Adrenal gland (tissue), 12 donors: ENCODE data around the gene CDK10. TPM values are rescaled to one million over a fixed set of nuclear protein-coding genes. Genes with fewer than 3 reads are reported as not detected.

Experiments used
- DNase-seq, 7 donors: peaks; one replicate each; pipeline ENCODE4 v3.0.0-alpha.2; 2019 to 2020
- H3K27ac ChIP-seq, 5 donors: fragments of 200-600 bp; sonication (generic) in 4 of 5; 1 replicate in 3 of 5; 2 replicates in 2 of 5; pipeline versions ENCODE4 v1.5.1 to v1.8.0; 2016 to 2020; ENCODE audit warnings: mild to moderate bottlenecking in 1 of 5
- H3K27me3 ChIP-seq: fragments of 200-600 bp; 2 replicates; pipeline ENCODE4 v1.8.0; 2021
- H3K36me3 ChIP-seq, 2 donors: fragments of 200-600 bp; replicated peaks in 1 of 2; 1 replicate in 1 of 2; 2 replicates in 1 of 2; pipeline versions ENCODE4 v1.5.1 to v1.8.0; 2018 to 2022
- H3K4me1 ChIP-seq, 2 donors: fragments of 200-600 bp; replicated peaks in 1 of 2; 1 replicate in 1 of 2; 2 replicates in 1 of 2; pipeline versions ENCODE4 v1.5.1 to v1.8.0; 2018 to 2021
- H3K4me3 ChIP-seq, 4 donors: fragments of 200-600 bp; sonication (generic) in 3 of 4; one replicate each; pipeline ENCODE4 v1.5.1; 2016 to 2018
- H3K9me3 ChIP-seq, 3 donors: fragments of 200-600 bp; sonication (generic) in 1 of 3; replicated peaks in 1 of 3; 1 replicate in 2 of 3; 2 replicates in 1 of 3; pipeline versions ENCODE4 v1.5.1 to v1.8.0; 2016 to 2021
- CTCF ChIP-seq, 6 experiments: fragments of 450-650 bp in 4 of 6; fragments of 200-600 bp in 2 of 6; sonication (generic) in 1 of 6; IDR thresholded peaks; 1 replicate in 5 of 6; 2 replicates in 1 of 6; pipeline versions ENCODE4 v1.5.1 to v1.8.0; 2016 to 2021; ENCODE audit warnings: antibody characterized with exemption in 6 of 6, mild to moderate bottlenecking in 2 of 6, moderate library complexity in 1 of 6
- POLR2A ChIP-seq, 2 donors: fragments of 450-650 bp; IDR thresholded peaks; one replicate each; pipeline ENCODE4 v1.6.1; 2017; ENCODE audit warnings: antibody characterized with exemption in 2 of 2, mild to moderate bottlenecking in 2 of 2, moderate library complexity in 1 of 2
- WGBS, 4 donors: extraction: QIAGEN DNeasy Blood & Tissue Kit in 2 of 4; methylation state at CpG; one replicate each; pipeline versions ENCODE4 v1.1.5 to v1.1.7; 2013 to 2017; 5-methylcytosine and 5-hydroxymethylcytosine counted together
- intact Hi-C, 2 donors: fragments of 100-400 bp; cut with DNase I; formaldehyde crosslinking; loops; one replicate each; pipeline versions ENCODE4 v1.14.1 to v1.15.0; 2022 to 2023
- polyA plus RNA-seq, 3 donors: library from polyadenylated mRNA; stranded (reverse); fragments of 200-250 nt in 2 of 3; fragments of 350-450 nt in 1 of 3; fragmentation: Illumina TruSeq in 1 of 3; extraction: RNeasy Lipid Tissue Mini Kit (QIAGEN cat#74804) in 1 of 3; gene quantifications; one replicate each; pipeline ENCODE4 v1.2.3, GENCODE V29; 2013 to 2014
- total RNA-seq, 9 donors: library from RNA; depleted of rRNA in 4 of 9; stranded (reverse); fragments of >200 nt in 4 of 9; fragments of 120-200 nt in 1 of 9; fragmentation: NEBNext Ultra II Directional in 1 of 9; extraction: Animal tissue kit (Norgen Biotek cat#: 25700) in 1 of 9; gene quantifications; one replicate each; pipeline versions ENCODE4 v1.1.0 to v1.2.4, GENCODE V29; 2013 to 2023
- donor health status: healthy with polysubstance abuse.
- donor health status: Bipolar disorder and iron deficiency.
- donor health status: DM: yes; HTN: yes; CAD: no.
- donor health status: DM: no; HTN: no; CAD: no.
- donor health status: DM: no; HTN: no; CAD: no.
- donor health status: DM: yes; HTN: yes; CAD: no.

The CDK10 gene
- total and polyA plus RNA-seq, 12 donors = 29.5 to 289 (median 64.5) TPM

DNA sequence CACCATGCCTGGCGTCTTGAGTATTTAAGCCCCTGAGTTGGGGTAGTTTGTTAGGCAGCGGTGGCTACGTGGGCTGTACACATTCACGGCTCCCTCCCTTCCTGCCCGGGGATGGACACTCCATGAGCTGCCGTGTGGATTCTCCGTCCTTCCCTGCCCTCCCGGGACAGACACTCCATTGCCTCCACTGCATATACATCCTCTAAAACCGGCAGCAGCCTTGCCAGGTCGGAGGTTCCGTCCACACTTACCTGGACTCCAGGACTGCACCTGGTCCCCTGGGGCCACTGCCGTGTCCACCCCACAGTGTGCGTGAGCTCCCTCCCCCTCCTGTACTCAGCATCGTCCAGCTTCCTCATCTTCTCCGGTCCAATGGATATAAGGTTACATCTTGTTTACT is 18.5 kb downstream of the CDK10 start:
- 65 to 75% (median 74%) methylated on average over 10 to 15 of the region's 15 CpGs for WGBS, 4 donors
- no peak for DNase-seq
- no peak for TF ChIP-seq POLR2A (IDR thresholded peaks at IDR 0.05)
- TF ChIP-seq CTCF (IDR thresholded peaks at IDR 0.05) = no peak
- H3K27me3 ChIP-seq = no peaks in the 10 kb centered on the region
- intact Hi-C loops = loop anchor here (2.0 to 10.0 kb wide), 4 partner anchors 87 to 160 kb away; no protein-coding TSS in a partner anchor
- H3K36me3 ChIP-seq = no peaks in the 10 kb centered on the region
- H3K4me1 ChIP-seq = peaks cover 7 to 12% of the 10 kb centered on the region in 2 donors
- H3K9me3 ChIP-seq = no peaks in the 10 kb centered on the region
- H3K27ac ChIP-seq = no peak overlapping the region
- no peak overlapping the region for H3K4me3 ChIP-seq

- Histone ChIP-seq H3K36me3 (no peaks in the 10 kb centered on the region), H3K4me1 (peaks cover under 1 to 3% of the 10 kb centered on the region in 2 donors), H3K27ac (no peak overlapping the region), H3K9me3 (no peaks in the 10 kb centered on the region), H3K27me3 (no peaks in the 10 kb centered on the region), H3K4me3 (no peak overlapping the region)
- TF ChIP-seq CTCF (IDR thresholded peaks at IDR 0.05) = no peak
- no peak for TF ChIP-seq POLR2A (IDR thresholded peaks at IDR 0.05)
- no peak for DNase-seq
- intact Hi-C loops = loop anchor here (5.0 to 10.0 kb wide), 3 partner anchors 86 to 158 kb away; no protein-coding TSS in a partner anchor
- WGBS, 4 donors = 78 to 82% (median 79%) methylated on average over 7 to 14 of the region's 14 CpGs
These were observed 20.2 kb downstream of the CDK10 start for GRCh38 chr16:89706518-89707260.

GRCh38 chr16:89707695-89708094 is 21.2 kb downstream of the CDK10 start:
- Histone ChIP-seq H3K36me3 (no peaks in the 10 kb centered on the region), H3K4me3 (no peak overlapping the region), H3K4me1 (peaks cover 6 to 11% of the 10 kb centered on the region in 2 donors), H3K27ac (no peak overlapping the region), H3K27me3 (no peaks in the 10 kb centered on the region), H3K9me3 (no peaks in the 10 kb centered on the region)
- intact Hi-C loops = loop anchor here (5.0 to 10.0 kb wide), 3 partner anchors 85 to 157 kb away; no protein-coding TSS in a partner anchor
- TF ChIP-seq POLR2A (IDR thresholded peaks at IDR 0.05) (no peak), CTCF (IDR thresholded peaks at IDR 0.05) (no peak)
- no peak for DNase-seq
- 92 to 98% (median 96%) methylated on average over 8 to 9 of the region's 9 CpGs; no CpG with 5 or more reads in 1 of the 4 donors for WGBS, 4 donors

DNA sequence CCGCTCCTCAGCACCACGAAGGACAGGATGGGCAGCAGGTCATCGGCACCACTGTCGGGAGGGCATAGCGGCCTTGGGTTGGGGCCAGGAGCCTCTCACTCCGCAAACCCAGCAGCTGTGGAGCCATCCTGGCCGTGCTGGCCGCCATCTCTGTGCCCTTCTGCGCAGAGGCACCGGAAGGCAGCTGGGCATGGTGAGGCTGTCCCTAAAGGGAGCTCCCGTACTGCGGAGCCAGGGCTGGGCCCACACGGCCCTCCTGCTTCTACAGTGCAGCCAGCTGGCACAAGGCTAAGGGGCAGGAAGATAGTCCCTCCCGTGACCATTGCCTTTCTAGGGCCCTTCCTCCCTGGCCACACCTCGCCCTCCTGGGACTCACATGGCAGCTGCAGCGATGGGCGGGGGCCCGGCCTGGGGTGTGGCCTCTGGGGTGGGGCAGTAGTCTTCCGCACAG is 22.0 kb downstream of the CDK10 start:
- Histone ChIP-seq H3K27ac (no peak overlapping the region), H3K9me3 (no peaks in the 10 kb centered on the region), H3K27me3 (no peaks in the 10 kb centered on the region), H3K36me3 (no peaks in the 10 kb centered on the region), H3K4me1 (peaks cover 6 to 11% of the 10 kb centered on the region in 2 donors), H3K4me3 (no peak overlapping the region)
- no peak for DNase-seq
- intact Hi-C loops = loop anchor here (5.0 to 10.0 kb wide), 3 partner anchors 84 to 156 kb away; no protein-coding TSS in a partner anchor
- 84 to 87% (median 87%) methylated on average over 14 to 19 of the region's 19 CpGs; no CpG with 5 or more reads in 1 of the 4 donors for WGBS, 4 donors
- TF ChIP-seq POLR2A (IDR thresholded peaks at IDR 0.05) (no peak), CTCF (IDR thresholded peaks at IDR 0.05) (no peak)
